HepG2 (cell line): ENCODE results near the gene GRK5. TPM values are rescaled to one million over a fixed set of nuclear protein-coding genes. Genes with fewer than 3 reads are reported as not detected.

Source experiments
- GABPB1 ChIP-seq: IDR thresholded peaks from 2 replicates; pipeline ENCODE4 v1.6.1; 2016; ENCODE audit warnings: mild to moderate bottlenecking, missing genetic modification reagents, moderate library complexity, missing compliant biosample characterization
- GATAD2A ChIP-seq: IDR thresholded peaks from 2 replicates; pipeline ENCODE4 v1.6.1; 2016
- KDM2A ChIP-seq: sonication (generic); formaldehyde crosslinking; IDR thresholded peaks from 2 replicates; pipeline ENCODE4 v1.4.0; 2020; ENCODE audit warnings: low read depth, missing genetic modification reagents, borderline replicate concordance
- KLF11 ChIP-seq: IDR thresholded peaks from 2 replicates; pipeline ENCODE4 v1.6.1; 2016; ENCODE audit warnings: missing compliant biosample characterization
- MAFK ChIP-seq, 2 experiments: IDR thresholded peaks in 1 of 2; conservative IDR thresholded peaks in 1 of 2; 2 replicates each; pipeline ENCODE4 v1.6.1; 2011; ENCODE audit warnings: improper control_type of control experiment in 2 of 2, low read length in 2 of 2
- SALL1 ChIP-seq: sonication (generic); formaldehyde crosslinking; IDR thresholded peaks from 2 replicates; pipeline ENCODE4 v1.8.0; 2022; ENCODE audit warnings: mild to moderate bottlenecking, missing genetic modification reagents
- STAT5B ChIP-seq: sonication (generic); formaldehyde crosslinking; IDR thresholded peaks from 2 replicates; pipeline ENCODE4 v1.4.0; 2020; ENCODE audit warnings: missing genetic modification reagents
- TSC22D2 ChIP-seq: sonication (generic); formaldehyde crosslinking; IDR thresholded peaks from 2 replicates; pipeline ENCODE4 v1.5.1; 2020; ENCODE audit warnings: missing genetic modification reagents, mild to moderate bottlenecking, borderline replicate concordance
- ZBTB1 ChIP-seq: sonication (generic); formaldehyde crosslinking; IDR thresholded peaks from 2 replicates; pipeline ENCODE4 v1.4.0; 2020; ENCODE audit warnings: missing genetic modification reagents, borderline replicate concordance
- ZMYM3 ChIP-seq: sonication (generic); formaldehyde crosslinking; IDR thresholded peaks from 2 replicates; pipeline ENCODE4 v1.5.1; 2020; ENCODE audit warnings: mild to moderate bottlenecking, missing genetic modification reagents
- ZNF3 ChIP-seq: IDR thresholded peaks from 2 replicates; pipeline ENCODE4 v1.7.0; 2017; ENCODE audit warnings: inconsistent platforms
- ZNF343 ChIP-seq: sonication (generic); formaldehyde crosslinking; IDR thresholded peaks from 2 replicates; pipeline ENCODE4 v1.4.0; 2020; ENCODE audit warnings: mild to moderate bottlenecking, missing genetic modification reagents
- ZNF605 ChIP-seq: sonication (generic); formaldehyde crosslinking; IDR thresholded peaks from 2 replicates; pipeline ENCODE4 v1.8.0; 2022; ENCODE audit warnings: mild to moderate bottlenecking, missing genetic modification reagents
- ZNF768 ChIP-seq: sonication (generic); formaldehyde crosslinking; IDR thresholded peaks from 2 replicates; pipeline ENCODE4 v1.4.0; 2020; ENCODE audit warnings: missing genetic modification reagents
- ZNF773 ChIP-seq: sonication (generic); formaldehyde crosslinking; IDR thresholded peaks from 2 replicates; pipeline ENCODE4 v1.4.0; 2020; ENCODE audit warnings: missing genetic modification reagents, borderline replicate concordance
- polyA plus RNA-seq, 8 experiments: library from polyadenylated mRNA; depleted of rRNA in 3 of 8; stranded (reverse) in 7 of 8; unstranded in 1 of 8; fragments of >200 nt; fragmentation: Illumina TruSeq in 4 of 8; extraction: Trizol in 4 of 8; gene quantifications; 2 replicates each; pipeline versions ENCODE4 v1.2.1 to v1.2.3, GENCODE V29; 2011 to 2016; ENCODE audit warnings: low read depth in 4 of 8, missing spikeins in 1 of 8, mixed read lengths in 1 of 8; ENCODE audit not compliant: insufficient read depth in 1 of 8
- total RNA-seq, 5 experiments: library from RNA; depleted of rRNA; stranded (reverse); fragments of >200 nt; fragmentation: Illumina TruSeq; extraction: Trizol; gene quantifications; 2 replicates each; pipeline ENCODE4 v1.2.3, GENCODE V29; 2016; ENCODE audit warnings: low read depth in 1 of 5
- TF ChIP-seq, protein P1 (sequence below): sonication (generic); formaldehyde crosslinking; IDR thresholded peaks from 2 replicates; pipeline ENCODE4 v1.5.1; 2020; ENCODE audit warnings: mild to moderate bottlenecking, missing genetic modification reagents
- TF ChIP-seq, protein P2 (sequence below): sonication (generic); formaldehyde crosslinking; IDR thresholded peaks from 2 replicates; pipeline ENCODE4 v1.5.0; 2020; ENCODE audit warnings: mild to moderate bottlenecking, missing genetic modification reagents, borderline replicate concordance
- TF ChIP-seq, protein P3 (sequence below): sonication (generic); formaldehyde crosslinking; IDR thresholded peaks from 2 replicates; pipeline ENCODE4 v1.4.0; 2020; ENCODE audit warnings: mild to moderate bottlenecking, low read depth, missing genetic modification reagents
- TF ChIP-seq, protein P4 (sequence below): IDR thresholded peaks from 2 replicates; pipeline ENCODE4 v1.6.1; 2012; ENCODE audit warnings: inconsistent platforms
- TF ChIP-seq, protein P5 (sequence below): sonication (generic); formaldehyde crosslinking; IDR thresholded peaks from 2 replicates; pipeline ENCODE4 v1.4.0; 2020; ENCODE audit warnings: missing genetic modification reagents
- TF ChIP-seq, protein P6 (sequence below): sonication (generic); formaldehyde crosslinking; IDR thresholded peaks from 2 replicates; pipeline ENCODE4 v1.5.0; 2020; ENCODE audit warnings: mild to moderate bottlenecking, missing genetic modification reagents

The GRK5 gene
- total and polyA plus RNA-seq, 2 of the 13 experiments (the other 11 are each of a cell fraction or from before 2014, with no cell fraction given), result 10.4 to 12.6 TPM

DNA sequence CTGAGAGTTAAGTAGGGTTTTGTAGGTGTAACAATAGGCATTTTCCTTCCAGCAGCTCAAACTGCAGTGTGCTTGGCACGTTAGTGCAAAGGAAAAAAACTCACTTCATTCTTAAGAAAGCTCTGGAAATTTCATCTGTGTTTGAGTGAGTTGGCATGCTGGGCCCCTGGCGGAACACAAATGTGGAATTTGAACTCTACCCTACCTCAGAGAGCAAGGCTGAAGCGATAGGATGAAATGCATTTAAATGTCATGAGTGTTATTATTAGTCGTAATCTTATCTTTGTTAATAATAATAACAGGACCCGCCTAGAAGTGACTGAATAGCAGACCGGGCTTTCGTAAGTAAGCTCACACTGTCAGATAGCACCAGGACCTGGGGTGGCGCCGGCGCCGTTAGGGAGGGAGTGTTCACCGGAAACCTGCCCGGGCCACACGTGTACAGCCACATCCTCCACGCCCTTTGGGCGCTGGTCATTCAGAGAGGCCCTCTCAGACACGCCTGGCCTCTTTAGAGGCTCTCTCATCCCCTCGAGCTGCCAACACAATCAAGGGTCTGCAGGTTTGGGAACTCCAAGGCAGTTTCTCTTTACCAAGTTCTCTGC lies 63.5 kb downstream of the GRK5 start (continued):
- TF ChIP-seq, protein P1, sequence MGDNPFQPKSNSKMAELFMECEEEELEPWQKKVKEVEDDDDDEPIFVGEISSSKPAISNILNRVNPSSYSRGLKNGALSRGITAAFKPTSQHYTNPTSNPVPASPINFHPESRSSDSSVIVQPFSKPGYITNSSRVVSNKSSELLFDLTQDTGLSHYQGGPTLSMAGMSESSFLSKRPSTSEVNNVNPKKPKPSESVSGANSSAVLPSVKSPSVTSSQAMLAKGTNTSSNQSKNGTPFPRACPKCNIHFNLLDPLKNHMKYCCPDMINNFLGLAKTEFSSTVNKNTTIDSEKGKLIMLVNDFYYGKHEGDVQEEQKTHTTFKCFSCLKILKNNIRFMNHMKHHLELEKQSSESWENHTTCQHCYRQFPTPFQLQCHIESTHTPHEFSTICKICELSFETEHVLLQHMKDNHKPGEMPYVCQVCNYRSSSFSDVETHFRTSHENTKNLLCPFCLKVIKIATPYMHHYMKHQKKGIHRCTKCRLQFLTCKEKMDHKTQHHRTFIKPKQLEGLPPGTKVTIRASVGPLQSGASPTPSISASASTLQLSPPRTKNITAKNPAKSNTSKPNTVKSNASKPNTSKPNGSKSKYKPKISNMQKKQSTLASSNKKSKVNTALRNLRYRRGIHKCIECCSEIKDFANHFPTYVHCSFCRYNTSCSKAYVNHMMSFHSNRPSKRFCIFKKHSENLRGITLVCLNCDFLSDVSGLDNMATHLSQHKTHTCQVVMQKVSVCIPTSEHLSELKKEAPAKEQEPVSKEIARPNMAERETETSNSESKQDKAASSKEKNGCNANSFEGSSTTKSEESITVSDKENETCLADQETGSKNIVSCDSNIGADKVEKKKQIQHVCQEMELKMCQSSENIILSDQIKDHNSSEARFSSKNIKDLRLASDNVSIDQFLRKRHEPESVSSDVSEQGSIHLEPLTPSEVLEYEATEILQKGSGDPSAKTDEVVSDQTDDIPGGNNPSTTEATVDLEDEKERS (CRISPR knock-in tag), result peak; percentile 88
- TF ChIP-seq, protein P2, sequence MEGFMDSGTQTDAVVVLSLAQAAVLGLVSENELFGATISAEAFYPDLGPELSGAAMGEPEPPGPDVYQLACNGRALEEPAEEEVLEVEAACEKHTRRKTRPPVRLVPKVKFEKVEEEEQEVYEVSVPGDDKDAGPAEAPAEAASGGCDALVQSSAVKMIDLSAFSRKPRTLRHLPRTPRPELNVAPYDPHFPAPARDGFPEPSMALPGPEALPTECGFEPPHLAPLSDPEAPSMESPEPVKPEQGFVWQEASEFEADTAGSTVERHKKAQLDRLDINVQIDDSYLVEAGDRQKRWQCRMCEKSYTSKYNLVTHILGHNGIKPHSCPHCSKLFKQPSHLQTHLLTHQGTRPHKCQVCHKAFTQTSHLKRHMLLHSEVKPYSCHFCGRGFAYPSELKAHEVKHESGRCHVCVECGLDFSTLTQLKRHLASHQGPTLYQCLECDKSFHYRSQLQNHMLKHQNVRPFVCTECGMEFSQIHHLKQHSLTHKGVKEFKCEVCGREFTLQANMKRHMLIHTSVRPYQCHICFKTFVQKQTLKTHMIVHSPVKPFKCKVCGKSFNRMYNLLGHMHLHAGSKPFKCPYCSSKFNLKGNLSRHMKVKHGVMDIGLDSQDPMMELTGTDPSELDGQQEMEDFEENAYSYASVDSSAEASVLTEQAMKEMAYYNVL (CRISPR knock-in tag), result no peak; the same call in 1 of the 2 replicates
- 0 out of 2 replicates have a peak, but pooled peaks have one; percentile 57 for TF ChIP-seq ZNF773 (CRISPR knock-in tag)
- TF ChIP-seq MAFK (conservative IDR thresholded peaks at IDR 0.05 in 1 of 2, IDR thresholded peaks at IDR 0.05 in 1 of 2; ENCODE audit: low read length in 2 of 2), result no peak
- TF ChIP-seq STAT5B (CRISPR knock-in tag), result no peak
- TF ChIP-seq, protein P3, sequence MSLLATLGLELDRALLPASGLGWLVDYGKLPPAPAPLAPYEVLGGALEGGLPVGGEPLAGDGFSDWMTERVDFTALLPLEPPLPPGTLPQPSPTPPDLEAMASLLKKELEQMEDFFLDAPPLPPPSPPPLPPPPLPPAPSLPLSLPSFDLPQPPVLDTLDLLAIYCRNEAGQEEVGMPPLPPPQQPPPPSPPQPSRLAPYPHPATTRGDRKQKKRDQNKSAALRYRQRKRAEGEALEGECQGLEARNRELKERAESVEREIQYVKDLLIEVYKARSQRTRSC, result no peak
- peak; percentile 83 for TF ChIP-seq SALL1
- TF ChIP-seq ZNF3 (CRISPR knock-in tag), result peak; percentile 91
- TF ChIP-seq ZMYM3 (CRISPR knock-in tag), result peak; percentile 77
- TF ChIP-seq, protein P4, sequence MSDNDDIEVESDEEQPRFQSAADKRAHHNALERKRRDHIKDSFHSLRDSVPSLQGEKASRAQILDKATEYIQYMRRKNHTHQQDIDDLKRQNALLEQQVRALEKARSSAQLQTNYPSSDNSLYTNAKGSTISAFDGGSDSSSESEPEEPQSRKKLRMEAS, result peak; percentile 94
- no peak for TF ChIP-seq TSC22D2
- peak; percentile 15; the same call in 1 of the 2 replicates for TF ChIP-seq KDM2A (CRISPR knock-in tag)
- TF ChIP-seq, protein P5, sequence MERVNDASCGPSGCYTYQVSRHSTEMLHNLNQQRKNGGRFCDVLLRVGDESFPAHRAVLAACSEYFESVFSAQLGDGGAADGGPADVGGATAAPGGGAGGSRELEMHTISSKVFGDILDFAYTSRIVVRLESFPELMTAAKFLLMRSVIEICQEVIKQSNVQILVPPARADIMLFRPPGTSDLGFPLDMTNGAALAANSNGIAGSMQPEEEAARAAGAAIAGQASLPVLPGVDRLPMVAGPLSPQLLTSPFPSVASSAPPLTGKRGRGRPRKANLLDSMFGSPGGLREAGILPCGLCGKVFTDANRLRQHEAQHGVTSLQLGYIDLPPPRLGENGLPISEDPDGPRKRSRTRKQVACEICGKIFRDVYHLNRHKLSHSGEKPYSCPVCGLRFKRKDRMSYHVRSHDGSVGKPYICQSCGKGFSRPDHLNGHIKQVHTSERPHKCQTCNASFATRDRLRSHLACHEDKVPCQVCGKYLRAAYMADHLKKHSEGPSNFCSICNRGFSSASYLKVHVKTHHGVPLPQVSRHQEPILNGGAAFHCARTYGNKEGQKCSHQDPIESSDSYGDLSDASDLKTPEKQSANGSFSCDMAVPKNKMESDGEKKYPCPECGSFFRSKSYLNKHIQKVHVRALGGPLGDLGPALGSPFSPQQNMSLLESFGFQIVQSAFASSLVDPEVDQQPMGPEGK (CRISPR knock-in tag), result peak; percentile 39
- TF ChIP-seq GATAD2A, result peak; percentile 33; the same call in 1 of the 2 replicates
- no peak for TF ChIP-seq ZNF343 (CRISPR knock-in tag)
- TF ChIP-seq ZNF605 (CRISPR knock-in tag), result peak; percentile 86
- TF ChIP-seq ZNF768 (CRISPR knock-in tag), result no peak
- no peak for TF ChIP-seq ZBTB1 (CRISPR knock-in tag)
- TF ChIP-seq GABPB1 (CRISPR knock-in tag), result peak; percentile 86
- TF ChIP-seq KLF11 (CRISPR knock-in tag), result no peak
- TF ChIP-seq, protein P6, sequence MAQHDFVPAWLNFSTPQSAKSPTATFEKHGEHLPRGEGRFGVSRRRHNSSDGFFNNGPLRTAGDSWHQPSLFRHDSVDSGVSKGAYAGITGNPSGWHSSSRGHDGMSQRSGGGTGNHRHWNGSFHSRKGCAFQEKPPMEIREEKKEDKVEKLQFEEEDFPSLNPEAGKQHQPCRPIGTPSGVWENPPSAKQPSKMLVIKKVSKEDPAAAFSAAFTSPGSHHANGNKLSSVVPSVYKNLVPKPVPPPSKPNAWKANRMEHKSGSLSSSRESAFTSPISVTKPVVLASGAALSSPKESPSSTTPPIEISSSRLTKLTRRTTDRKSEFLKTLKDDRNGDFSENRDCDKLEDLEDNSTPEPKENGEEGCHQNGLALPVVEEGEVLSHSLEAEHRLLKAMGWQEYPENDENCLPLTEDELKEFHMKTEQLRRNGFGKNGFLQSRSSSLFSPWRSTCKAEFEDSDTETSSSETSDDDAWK (CRISPR knock-in tag), result no peak
